GM12891 (cell line): ENCODE results near the gene AGBL5.

Experiments used
- POLR2A ChIP-seq: IDR thresholded peaks from 2 replicates; pipeline ENCODE4 v1.6.1; 2011; ENCODE audit warnings: low read depth, low read length, control low read depth
- POLR2AphosphoS5 ChIP-seq: IDR thresholded peaks from 2 replicates; pipeline ENCODE4 v1.6.1; 2011; ENCODE audit warnings: low read depth, low read length, control low read depth
- POU2F2 ChIP-seq: IDR thresholded peaks from 2 replicates; pipeline ENCODE4 v1.6.1; 2011; ENCODE audit warnings: low read depth, mild to moderate bottlenecking, control low read depth, low read length, moderate library complexity
- SPI1 ChIP-seq: IDR thresholded peaks from 2 replicates; pipeline ENCODE4 v1.6.1; 2011; ENCODE audit warnings: low read depth, low read length, control low read depth
- TAF1 ChIP-seq: IDR thresholded peaks from 2 replicates; pipeline ENCODE4 v1.6.1; 2011; ENCODE audit warnings: low read depth, low read length, control low read depth

DNA sequence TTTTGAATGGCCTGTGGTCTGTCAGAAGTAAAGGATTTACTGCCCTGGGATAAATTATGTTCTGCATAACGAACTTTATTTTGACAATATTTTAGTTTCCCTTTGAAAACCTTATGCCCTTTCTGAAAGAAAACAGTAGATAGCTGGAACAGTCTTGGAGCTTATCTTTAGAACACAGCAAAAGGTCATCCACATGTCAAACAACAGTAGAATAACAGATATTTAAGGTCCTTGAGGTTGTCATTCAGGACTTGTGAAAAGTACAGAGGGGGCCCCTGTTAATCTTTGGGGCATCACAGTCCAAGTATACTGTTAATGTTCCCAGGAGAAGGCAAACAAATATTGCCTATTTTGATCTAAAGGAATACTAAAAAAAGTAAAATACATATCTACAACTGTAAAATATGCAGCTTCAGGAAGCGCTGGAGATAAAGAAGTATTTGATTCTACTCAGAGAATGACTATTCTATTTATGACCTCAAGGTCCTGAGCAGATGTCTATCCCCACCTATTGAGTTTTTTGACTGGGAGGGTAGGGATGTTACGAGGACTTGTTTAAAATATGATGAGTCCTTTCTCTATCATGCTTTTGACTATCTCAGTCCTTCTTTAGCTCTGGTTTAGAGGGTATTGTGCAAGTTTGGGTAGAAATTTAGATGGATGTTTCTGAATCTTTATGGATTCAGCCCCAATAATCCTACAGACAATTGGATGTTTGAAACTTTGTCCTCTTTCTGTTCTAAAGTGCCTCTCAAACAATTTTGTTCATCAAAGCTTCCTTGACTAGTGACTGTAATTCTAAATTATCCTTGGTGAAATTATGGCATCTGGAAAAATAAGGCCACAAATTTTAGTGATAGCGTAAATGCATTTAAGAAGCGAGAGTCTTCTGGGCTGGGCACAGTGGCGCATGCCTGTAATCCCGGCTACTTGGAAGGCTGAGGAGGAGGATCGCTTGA is 43.8 kb upstream of the AGBL5 start:
- no peak for TF ChIP-seq TAF1
- TF ChIP-seq POLR2A = no peak
- TF ChIP-seq POLR2AphosphoS5 = no peak
- TF ChIP-seq SPI1 = no peak
- TF ChIP-seq POU2F2 = no peak
